ENCODE data around the gene SMARCD2. TPM values are rescaled to one million over a fixed set of nuclear protein-coding genes. Genes with fewer than 3 reads are reported as not detected.
"Not testable (repeated sequence)": the region's sequence is repeated elsewhere in the genome, so short reads cannot be mapped to it uniquely, and the experiment has no call there.

The SMARCD2 gene
- 100 to 1,000 TPM in 2 of 4 donors, 10 to 100 TPM in 2; 79.7 to 122 (median 105) TPM for total RNA-seq
- polyA plus RNA-seq = 10 to 100 TPM; 44.4 to 95.9 (median 50.6) TPM

- H3K4me1 ChIP-seq = peaks cover 3 to 71% (median 57%) of the 10 kb centered on the region in 4 donors
- intact Hi-C loops (cut with DNase I) = loop anchor here (1.0 to 2.0 kb wide), 2 partner anchors 15 to 68 kb away; partner anchors contain the start of genes DDX42, FTSJ3 and PSMC5
- peak within 1 kb of the TSS; percentile 71 to 95 (median 91) for H3K4me3 ChIP-seq
- WGBS, 2 donors = 0 to 1% methylated on average over 92 of the region's 92 CpGs
- H3K27ac ChIP-seq = peak within 1 kb of the TSS; percentile 93 to 99 (median 96)
- no peaks in the 10 kb centered on the region for H3K9me3 ChIP-seq
- peak; percentile 99 for DNase-seq
- H3K27me3 ChIP-seq = no peaks in the 10 kb centered on the region
- no peaks in the 10 kb centered on the region for H3K36me3 ChIP-seq
- TF ChIP-seq POLR2A (IDR thresholded peaks at IDR 0.05) (peak; percentile 33 to 44), POLR2AphosphoS5 (IDR thresholded peaks at IDR 0.05) (peak; percentile 48 to 90 (median 77)), EP300 (IDR thresholded peaks at IDR 0.05) (peak in 2 of 4 donors; percentile 48 to 58), CTCF (IDR thresholded peaks at IDR 0.05) (no peak)
Measured at GRCh38 chr17:63842540-63843386, at the start of gene SMARCD2. Gene SMARCD2 (minus strand): TSS chr17:63842685. CDS start chr17:63842674, 11 bp downstream.

- intact Hi-C loops (cut with DNase I); H3K9me3 ChIP-seq; H3K27me3 ChIP-seq; DNase-seq; H3K36me3 ChIP-seq; H3K4me1 ChIP-seq; H3K4me3 ChIP-seq; H3K27ac ChIP-seq: not testable (repeated sequence)
- WGBS, 2 donors = 29 to 32% methylated on average over 13 of the region's 13 CpGs
- peak in 1 of 4 experiments; percentile 26 for TF ChIP-seq CTCF (IDR thresholded peaks at IDR 0.05)
Measured at GRCh38 chr17:63889026-63889848, 46.8 kb upstream of the SMARCD2 start.

GRCh38 chr17:63885119-63885518 is 42.6 kb upstream of the SMARCD2 start:
- H3K9me3 ChIP-seq; H3K27me3 ChIP-seq; intact Hi-C loops (cut with DNase I); H3K36me3 ChIP-seq; H3K4me3 ChIP-seq; DNase-seq; H3K4me1 ChIP-seq; H3K27ac ChIP-seq: not testable (repeated sequence)
- 77 to 92% methylated on average over 11 of the region's 11 CpGs for WGBS, 2 donors

GRCh38 chr17:63882626-63883126 is 40.2 kb upstream of the SMARCD2 start:
- H3K4me3 ChIP-seq; H3K36me3 ChIP-seq; H3K9me3 ChIP-seq; H3K4me1 ChIP-seq; DNase-seq; H3K27me3 ChIP-seq; H3K27ac ChIP-seq; intact Hi-C loops (cut with DNase I): not testable (repeated sequence)
- WGBS, 2 donors = 72 to 84% methylated on average over 9 of the region's 9 CpGs
- TF ChIP-seq CTCF (IDR thresholded peaks at IDR 0.05) = peak in 1 of 4 experiments; percentile 2
